ENCODE data around the gene FBXL22.
"Not testable (repeated sequence)": the region's sequence is repeated elsewhere in the genome, so short reads cannot be mapped to it uniquely, and the experiment has no call there.

The FBXL22 gene

GRCh38 chr15:63612300-63612699 lies 15.1 kb downstream of the FBXL22 start:
- no peak for DNase-seq

GRCh38 chr15:63615935-63616334 lies 18.7 kb downstream of the FBXL22 start:
- no peak for DNase-seq

GRCh38 chr15:63617147-63617546 lies 20.0 kb downstream of the FBXL22 start:
- not testable (repeated sequence) for DNase-seq

GRCh38 chr15:63617627-63618026 lies 20.4 kb downstream of the FBXL22 start:
- not testable (repeated sequence) for DNase-seq

GRCh38 chr15:63620760-63621159 lies 23.6 kb downstream of the FBXL22 start:
- DNase-seq, result not testable (repeated sequence)

DNA sequence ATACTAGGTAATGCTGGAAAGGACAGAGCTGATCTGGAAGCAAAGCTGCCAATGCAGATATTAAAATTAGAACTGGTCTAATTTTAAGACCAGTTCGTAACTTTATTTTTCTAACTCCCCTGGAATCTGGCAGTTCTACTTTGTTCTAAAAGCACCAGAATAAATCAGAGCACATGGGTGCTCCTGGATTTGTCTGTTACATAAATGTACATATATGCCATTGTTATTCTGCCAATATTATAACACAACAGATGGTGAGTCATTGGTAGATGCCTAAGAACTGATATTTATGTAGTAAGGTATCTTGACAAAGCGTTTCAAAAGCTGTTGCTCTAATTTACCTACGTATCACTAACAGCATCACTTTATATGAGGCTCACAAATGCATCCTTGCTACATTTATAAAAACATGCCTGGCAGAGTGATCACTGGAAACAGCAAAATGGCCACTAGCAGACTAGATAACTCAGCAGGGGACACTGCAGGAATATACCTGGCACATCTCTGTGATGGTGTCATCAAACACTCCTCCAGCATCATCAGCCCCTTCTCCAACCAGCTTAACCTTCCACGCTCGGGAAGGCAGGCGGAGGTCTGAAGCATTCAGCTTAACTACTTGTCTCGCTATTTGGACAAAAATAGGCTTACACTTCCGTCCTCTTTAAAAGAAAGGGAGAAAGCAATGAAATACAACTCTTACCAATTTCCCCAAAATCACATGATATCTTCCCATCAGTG lies 26.2 kb downstream of the FBXL22 start:
- DNase-seq, result no peak

- no peak for DNase-seq
Observed at GRCh38 chr15:63626955-63627354, 29.8 kb downstream of the FBXL22 start.

- DNase-seq, result no peak
Observed at GRCh38 chr15:63628123-63628822, 31.1 kb downstream of the FBXL22 start.

- DNase-seq, result no peak
Observed at GRCh38 chr15:63630036-63630751, 33.0 kb downstream of the FBXL22 start.

DNA sequence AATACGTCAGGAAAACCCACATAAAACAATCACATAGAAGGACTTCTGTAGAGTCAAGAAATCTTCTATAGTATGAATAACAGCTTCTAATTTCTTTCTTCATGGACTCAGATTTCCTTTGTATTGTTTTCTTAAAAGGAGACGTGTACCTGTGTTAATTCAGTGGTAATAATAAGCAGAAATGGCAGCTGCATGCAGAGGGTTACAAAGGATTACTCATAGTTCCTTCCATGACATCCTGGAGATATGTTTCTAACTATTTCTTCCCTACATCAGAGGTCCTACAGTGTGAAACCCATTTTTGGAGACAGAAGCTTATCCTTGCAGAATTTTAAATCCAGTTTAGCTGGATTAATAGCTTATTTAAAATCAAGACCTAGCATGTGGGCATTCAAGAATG lies 36.1 kb downstream of the FBXL22 start:
- no peak for DNase-seq

DNA sequence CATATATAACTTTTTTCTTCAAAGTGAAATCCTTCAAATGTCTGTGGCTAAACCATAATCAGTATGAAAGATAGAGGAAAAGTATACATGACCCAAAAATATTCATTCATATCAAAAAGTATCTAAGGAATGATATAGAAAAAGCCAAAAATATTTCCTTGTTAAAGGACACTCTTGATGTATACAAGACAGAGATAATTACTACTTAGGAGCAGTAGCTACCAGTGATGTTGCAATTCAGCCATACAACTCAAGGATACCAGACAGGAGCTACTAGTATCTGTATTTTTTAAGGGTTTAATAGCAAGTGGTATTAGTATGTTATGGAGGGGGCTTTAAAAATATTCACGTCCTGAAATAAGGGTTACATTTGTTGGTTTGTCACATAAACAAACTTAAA lies 37.0 kb downstream of the FBXL22 start:
- DNase-seq, result no peak

DNA sequence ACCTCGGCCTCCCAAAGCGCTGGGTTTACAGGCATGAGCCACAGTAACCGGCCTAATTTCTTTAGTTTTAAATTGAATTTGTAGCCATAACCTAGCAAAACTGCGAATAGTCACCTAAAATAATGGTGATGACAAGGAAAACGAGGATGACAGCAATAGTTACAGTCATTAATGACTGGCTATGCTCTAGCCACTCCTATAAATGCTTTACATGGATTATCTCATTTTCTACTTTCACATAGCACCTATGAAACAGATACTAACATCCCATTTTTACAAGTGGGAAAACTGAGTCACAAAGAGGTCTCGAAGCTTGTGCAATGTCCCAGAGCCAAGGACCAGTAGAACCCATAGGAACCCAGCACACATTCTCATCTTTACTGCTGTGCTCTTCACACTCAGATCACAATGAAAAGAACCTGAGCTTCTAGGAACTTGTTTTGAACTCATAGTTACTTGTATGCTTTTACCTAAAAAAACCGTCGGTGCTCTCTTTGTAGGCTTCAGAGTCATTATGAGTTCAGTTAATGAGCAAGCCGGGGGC lies 39.4 kb downstream of the FBXL22 start:
- no peak for DNase-seq

DNA sequence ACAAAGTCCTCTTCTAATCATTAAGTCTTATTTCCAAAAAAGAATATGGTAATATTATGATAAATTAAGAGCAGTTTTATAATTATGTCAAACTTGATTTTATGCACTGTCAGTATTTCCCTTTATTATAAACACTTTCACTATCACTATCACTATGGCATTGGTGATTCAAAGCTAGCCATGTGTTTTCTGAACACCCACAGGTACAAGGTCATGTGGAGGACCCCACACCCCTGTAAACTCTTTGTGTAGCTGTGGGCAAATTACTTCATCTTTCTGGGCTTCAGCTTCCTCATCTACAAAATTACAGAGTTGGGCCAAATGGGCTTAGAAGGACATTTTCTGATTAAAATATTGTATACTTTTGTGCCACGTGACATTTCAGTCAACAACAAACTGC lies 41.7 kb downstream of the FBXL22 start:
- no peak for DNase-seq

GRCh38 chr15:63640146-63640545 lies 43.0 kb downstream of the FBXL22 start:
- no peak for DNase-seq
